Head of caudate nucleus (tissue), 42 donors: ENCODE measurements around the gene TAS2R41.
"Not testable (repeated sequence)": the region's sequence is repeated elsewhere in the genome, so short reads cannot be mapped to it uniquely, and the experiment has no call there.

Source experiments
- DNase-seq, 42 donors: peaks; one replicate each; pipeline versions ENCODE4 v3.0.0 to v3.0.0-alpha.2; 2020 to 2021; ENCODE audit warnings: mixed read lengths in 7 of 42
- intact Hi-C: fragments of 100-400 bp; cut with DNase I; formaldehyde crosslinking; loops from one replicate; pipeline ENCODE4 v1.15.0; 2022

TAS2R41 gene

GRCh38 chr7:143454091-143454680 is 23.5 kb upstream of the TAS2R41 start:
- intact Hi-C loops, result no loop called here
- no peak for DNase-seq

DNA sequence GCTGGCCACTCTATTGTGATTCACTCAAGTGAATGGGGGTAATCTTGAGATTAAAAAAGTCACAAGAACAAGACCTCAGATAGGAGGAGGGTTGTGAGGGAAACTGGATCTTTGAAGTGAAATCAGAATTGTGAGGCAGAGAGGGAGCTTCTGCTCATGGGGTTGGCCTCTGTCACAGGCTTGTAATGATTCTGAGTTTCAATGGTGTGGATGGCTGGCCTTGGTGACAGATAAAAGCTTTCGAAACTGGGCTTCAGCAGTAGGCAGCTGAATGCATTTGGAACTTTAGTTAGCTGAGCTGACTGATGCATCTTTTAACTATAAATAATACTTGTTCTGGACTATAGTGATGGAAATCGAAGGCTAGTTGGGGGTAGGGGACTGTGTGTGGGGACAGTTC is 22.2 kb upstream of the TAS2R41 start:
- intact Hi-C loops, result no loop called here
- DNase-seq, result no peak

- intact Hi-C loops, result no loop called here
- DNase-seq, result no peak
These were observed 21.7 kb upstream of the TAS2R41 start for GRCh38 chr7:143455942-143456341.

DNA sequence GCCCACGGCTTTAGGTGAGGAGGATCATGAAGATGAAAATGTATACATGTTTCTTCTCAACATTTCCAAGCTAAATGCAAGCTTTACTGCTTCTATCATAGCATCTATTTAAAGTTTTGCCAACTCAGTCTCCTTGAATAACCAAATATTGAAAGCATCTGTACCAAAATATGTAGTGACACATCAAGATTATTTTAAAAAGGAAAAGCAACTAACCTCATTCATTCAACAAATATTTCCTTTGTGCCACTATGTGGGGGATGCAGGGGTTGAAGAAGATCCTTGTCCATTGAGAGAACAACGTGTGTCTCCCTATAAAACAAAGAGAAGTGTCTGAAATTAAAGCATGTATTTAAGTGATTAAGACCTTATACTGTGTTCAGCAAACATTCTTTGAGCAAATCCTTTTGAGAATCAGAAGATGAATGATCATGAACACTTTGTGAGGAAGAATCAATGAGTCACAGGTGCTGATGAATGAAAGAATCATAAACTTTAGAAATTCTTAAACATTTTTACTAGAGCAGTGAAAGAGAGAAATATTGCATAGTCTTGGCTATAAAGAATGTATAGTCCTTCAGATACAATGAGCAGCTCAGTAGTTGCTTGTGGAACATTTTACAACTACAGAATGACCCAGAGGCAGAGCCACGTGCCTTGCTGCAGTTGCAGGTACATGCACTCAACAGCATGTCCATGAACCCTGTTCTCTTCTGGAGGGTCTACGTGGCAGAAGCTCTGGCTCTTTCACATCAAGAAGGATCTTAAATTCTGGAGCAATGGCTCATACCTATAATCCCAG is 20.5 kb upstream of the TAS2R41 start:
- DNase-seq, result no peak
- intact Hi-C loops, result no loop called here

DNA sequence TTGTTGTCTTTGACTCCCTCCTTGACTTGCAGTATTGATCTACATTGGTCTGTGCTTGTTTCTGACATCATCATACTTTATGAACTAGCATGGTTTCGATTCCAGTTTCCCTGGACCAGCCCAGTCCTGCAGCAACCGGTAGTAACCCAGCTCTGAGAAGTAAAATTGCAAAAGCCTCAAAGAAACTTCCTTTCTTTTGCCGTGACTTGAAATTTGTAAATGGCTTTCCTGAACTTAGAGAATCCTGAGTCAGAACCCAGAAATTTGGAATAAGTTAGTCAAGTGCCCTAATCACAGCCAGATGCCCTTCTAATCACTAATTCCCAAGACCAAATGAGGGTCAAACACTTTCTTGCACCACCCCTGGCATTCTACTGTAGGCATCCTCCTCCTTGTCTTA is 19.4 kb upstream of the TAS2R41 start:
- no peak for DNase-seq
- intact Hi-C loops, result no loop called here

GRCh38 chr7:143458681-143459080 is 19.0 kb upstream of the TAS2R41 start:
- DNase-seq, result no peak
- intact Hi-C loops, result no loop called here

GRCh38 chr7:143459359-143459758 is 18.3 kb upstream of the TAS2R41 start:
- intact Hi-C loops, result no loop called here

DNA sequence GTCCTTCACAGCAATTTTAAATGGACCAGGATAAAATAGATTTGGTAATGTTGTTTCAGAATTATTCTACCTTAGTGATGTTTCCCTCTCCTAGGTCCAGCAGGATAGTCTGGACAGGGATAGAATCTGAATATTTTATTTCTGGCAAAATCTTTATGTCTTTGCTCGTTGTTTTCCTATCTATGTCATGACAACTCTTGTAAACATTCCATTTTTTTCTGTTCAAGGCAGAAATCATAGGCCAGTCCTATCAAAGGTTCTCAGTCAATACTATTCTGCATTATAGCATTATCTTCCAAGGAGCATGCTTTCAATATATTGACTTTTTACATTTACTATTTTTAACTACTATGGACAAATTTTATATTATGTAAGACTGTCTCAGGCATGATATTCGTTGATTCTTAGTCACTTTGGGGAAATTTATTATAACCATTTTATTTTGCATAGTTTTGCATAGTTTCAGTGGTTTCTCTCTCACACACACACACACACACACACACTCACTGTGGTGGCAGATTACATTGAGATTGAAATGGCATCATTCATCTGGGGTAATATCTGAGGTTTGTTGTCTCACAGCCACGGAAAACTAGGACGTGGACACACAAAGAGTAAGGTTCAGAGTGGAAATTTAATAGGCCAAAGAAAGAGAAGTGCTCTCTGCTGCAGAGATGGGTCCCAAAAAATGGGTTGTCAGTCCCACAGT is 17.2 kb upstream of the TAS2R41 start:
- no peak for DNase-seq
- intact Hi-C loops, result no loop called here

More at GRCh38 chr7:143459359-143459758, 18.3 kb upstream of the TAS2R41 start:
- no peak for DNase-seq

GRCh38 chr7:143462045-143462444 is 15.6 kb upstream of the TAS2R41 start:
- intact Hi-C loops, result no loop called here
- DNase-seq, result no peak

- intact Hi-C loops, result no loop called here
- DNase-seq, result no peak
These were observed 14.1 kb upstream of the TAS2R41 start for GRCh38 chr7:143463556-143463955.

GRCh38 chr7:143463957-143464356 is 13.7 kb upstream of the TAS2R41 start:
- DNase-seq, result no peak
- intact Hi-C loops, result no loop called here

- intact Hi-C loops, result no loop called here
- DNase-seq, result no peak
These were observed 9.9 kb upstream of the TAS2R41 start for GRCh38 chr7:143467724-143468123.

GRCh38 chr7:143472071-143472689 is 5.5 kb upstream of the TAS2R41 start:
- DNase-seq, intact Hi-C loops: not testable (repeated sequence)

DNA sequence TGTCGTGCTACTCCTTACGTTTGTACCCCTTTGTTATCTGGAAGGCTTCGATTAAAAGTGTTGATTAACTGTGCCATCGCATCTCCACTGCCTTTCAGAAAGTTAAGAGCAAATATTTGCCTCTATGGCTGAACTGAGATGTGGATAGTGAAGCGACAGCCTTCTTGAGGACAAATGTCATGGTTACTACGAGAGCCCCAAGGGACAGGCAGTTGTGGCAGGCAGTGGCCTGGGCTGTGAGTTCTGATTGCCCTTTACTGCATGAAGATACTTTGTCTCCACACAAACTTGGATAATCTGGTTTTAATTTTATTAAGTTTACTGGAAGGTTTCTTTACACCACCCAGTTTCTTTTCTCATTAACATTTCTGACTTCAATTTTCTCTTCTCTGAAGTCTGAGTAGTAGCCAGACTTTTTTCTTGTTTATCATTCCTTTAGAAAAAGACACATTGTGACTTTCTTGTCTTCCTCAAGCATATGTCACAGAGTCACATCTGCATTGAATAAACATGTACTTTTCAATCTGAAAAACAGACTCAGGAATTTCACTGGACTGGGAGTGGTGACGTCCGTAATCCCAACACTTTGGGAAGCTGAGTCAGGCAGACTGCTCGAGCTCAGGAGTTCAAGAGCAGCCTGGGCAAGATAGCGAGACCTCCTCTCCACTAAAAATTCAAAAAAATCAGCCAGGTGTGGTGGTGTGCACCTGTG is 1.5 kb downstream of the TAS2R41 start:
- intact Hi-C loops, result no loop called here
- no peak for DNase-seq

DNA sequence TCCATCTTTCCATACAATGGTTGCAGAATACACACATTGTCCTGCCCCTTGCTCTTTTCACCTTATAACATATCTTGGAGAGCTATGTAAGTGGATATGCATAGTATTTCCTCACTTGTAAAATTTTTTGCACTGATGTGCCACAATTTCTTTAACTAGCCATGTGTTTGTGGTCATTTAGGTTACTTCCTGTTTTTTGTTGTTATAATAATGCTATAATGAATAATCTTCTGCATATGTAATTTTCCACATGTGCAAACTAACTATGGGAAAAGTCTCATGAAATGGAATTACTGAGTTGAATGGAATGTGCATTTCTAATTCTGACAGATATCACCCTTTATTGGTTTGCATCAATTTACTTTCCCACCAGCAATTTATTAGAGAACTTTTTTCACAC is 2.8 kb downstream of the TAS2R41 start:
- intact Hi-C loops, result no loop called here
- no peak for DNase-seq

DNA sequence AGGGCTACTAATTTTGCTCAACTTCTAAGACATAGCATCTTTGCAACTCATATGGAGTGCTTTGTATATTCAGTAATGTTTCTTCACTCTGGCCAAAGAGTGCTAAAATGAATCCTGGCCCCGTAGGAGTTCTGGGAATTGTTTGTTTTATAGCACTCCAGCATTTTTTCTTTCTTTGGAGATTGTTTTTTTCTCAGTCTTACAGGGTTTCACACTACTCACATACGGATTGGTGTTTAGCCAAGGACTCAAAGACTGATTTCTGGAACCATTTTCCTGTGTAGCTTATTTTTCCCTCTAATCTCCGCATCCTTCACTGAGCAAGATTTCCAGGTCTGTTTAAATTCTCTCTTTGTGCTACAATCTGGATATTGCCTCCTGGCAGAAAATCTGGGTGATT is 6.4 kb downstream of the TAS2R41 start:
- DNase-seq, result no peak
- intact Hi-C loops, result no loop called here

- intact Hi-C loops, result no loop called here
- DNase-seq, result no peak
These were observed 7.4 kb downstream of the TAS2R41 start for GRCh38 chr7:143485094-143485493.

GRCh38 chr7:143485500-143485899 is 7.8 kb downstream of the TAS2R41 start:
- DNase-seq, result no peak
- intact Hi-C loops, result no loop called here

DNA sequence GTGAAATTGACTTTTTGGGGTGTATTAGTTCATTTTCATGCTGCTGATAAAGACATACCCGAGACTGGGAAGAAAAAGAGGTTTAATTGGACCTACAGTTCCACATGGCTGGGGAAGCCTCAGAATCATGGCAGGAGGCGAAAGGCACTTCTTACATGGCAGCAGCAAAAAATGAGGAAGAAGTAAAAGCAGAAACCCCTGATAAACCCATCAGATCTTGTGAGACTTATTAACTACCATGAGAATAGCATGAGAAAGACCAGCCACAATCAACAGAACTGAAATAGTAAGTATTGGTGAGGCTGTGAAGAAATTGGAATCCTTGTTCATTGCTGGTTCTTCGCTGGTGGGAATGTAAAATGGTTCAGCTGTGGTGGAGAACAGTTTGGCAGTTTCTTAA is 8.6 kb downstream of the TAS2R41 start:
- DNase-seq, intact Hi-C loops: not testable (repeated sequence)
